Endodermal cell (in vitro differentiated cells): ENCODE measurements around the gene XRN1. TPM values are rescaled to one million over a fixed set of nuclear protein-coding genes. Genes with fewer than 3 reads are reported as not detected.

ENCODE experiments used
- DNase-seq: peaks from one replicate; pipeline ENCODE4 v3.0.0-alpha.2; 2017
- H3K27ac ChIP-seq: 2 replicates; pipeline ENCODE4 v1.5.1; 2013; ENCODE audit warnings: mild to moderate bottlenecking, low read depth, low read length, moderate library complexity
- H3K27me3 ChIP-seq: 2 replicates; pipeline ENCODE4 v1.6.1; 2013; ENCODE audit warnings: mild to moderate bottlenecking, low read length, moderate library complexity; ENCODE audit not compliant: insufficient read depth, control insufficient read depth, poor library complexity, severe bottlenecking
- H3K36me3 ChIP-seq: 2 replicates; pipeline ENCODE4 v1.7.0; 2013; ENCODE audit warnings: mild to moderate bottlenecking, low read length, moderate library complexity; ENCODE audit not compliant: control insufficient read depth, insufficient read depth
- H3K4me1 ChIP-seq: one replicate; pipeline ENCODE4 v1.7.0; 2013; ENCODE audit warnings: low read length; ENCODE audit not compliant: control insufficient read depth, insufficient read depth
- H3K4me3 ChIP-seq: 2 replicates; pipeline ENCODE4 v1.5.1; 2013; ENCODE audit warnings: mild to moderate bottlenecking, low read length, moderate library complexity
- H3K9ac ChIP-seq: 2 replicates; pipeline ENCODE4 v1.6.1; 2013; ENCODE audit warnings: mild to moderate bottlenecking, low read length, moderate library complexity; ENCODE audit not compliant: poor library complexity, severe bottlenecking; ENCODE audit errors: extremely low read depth
- H3K9me3 ChIP-seq: 2 replicates; pipeline ENCODE4 v1.6.1; 2013; ENCODE audit warnings: mild to moderate bottlenecking, low read length, moderate library complexity; ENCODE audit not compliant: control insufficient read depth
- H3K27ac Mint-ChIP-seq: 2 replicates; pipeline ENCODE4 v1.8.0; 2020; ENCODE audit warnings: mixed read lengths
- H3K27me3 Mint-ChIP-seq: 2 replicates; pipeline ENCODE4 v1.8.0; 2021; ENCODE audit warnings: mild to moderate bottlenecking, mixed read lengths; ENCODE audit not compliant: insufficient read depth
- H3K36me3 Mint-ChIP-seq: 2 replicates; pipeline ENCODE4 v1.8.0; 2020; ENCODE audit warnings: low read depth, mixed read lengths
- H3K4me1 Mint-ChIP-seq: 2 replicates; pipeline ENCODE4 v1.8.0; 2020; ENCODE audit warnings: mixed read lengths
- H3K4me3 Mint-ChIP-seq: 2 replicates; pipeline ENCODE4 v1.8.0; 2020; ENCODE audit warnings: mild to moderate bottlenecking, moderate library complexity, mixed read lengths
- H3K9me3 Mint-ChIP-seq: 2 replicates; pipeline ENCODE4 v1.8.0; 2020; ENCODE audit warnings: mild to moderate bottlenecking, mixed read lengths
- CTCF ChIP-seq: fragments of 200-600 bp; sonication (generic); conservative IDR thresholded peaks from 2 replicates; pipeline ENCODE4 v1.5.0; 2021; ENCODE audit warnings: antibody characterized with exemption, mild to moderate bottlenecking
- WGBS, 2 experiments: methylation state at CpG; one replicate each; pipeline versions ENCODE4 v1.1.5 to v1.1.7; 2013; ENCODE audit warnings: missing lambda C conversion rate in 2 of 2, mixed read lengths in 1 of 2; ENCODE audit not compliant: insufficient coverage in 1 of 2, insufficient read length in 1 of 2; 5-methylcytosine and 5-hydroxymethylcytosine counted together
- total RNA-seq, 2 donors: library from RNA; stranded (reverse); fragmentation: NEBNext Ultra II Directional in 1 of 2; extraction: Animal tissue kit (Norgen Biotek cat#: 25700) in 1 of 2; gene quantifications; 2 replicates in 1 of 2; 3 replicates in 1 of 2; pipeline ENCODE4 v1.2.1, GENCODE V29; 2021

The XRN1 gene
- total RNA-seq, 2 donors from 2014 or later: 27.6 to 29.3 TPM

- Histone ChIP-seq H3K4me1 (no peaks in the 10 kb centered on the region), H3K4me3 (no peak overlapping the region), H3K9ac (no peak overlapping the region), H3K27me3 (no peaks in the 10 kb centered on the region), H3K27ac (no peak overlapping the region), H3K36me3 (no peaks in the 10 kb centered on the region), H3K9me3 (peaks cover 13% of the 10 kb centered on the region)
- no peaks in the 10 kb centered on the region for H3K4me1 Mint-ChIP-seq
- H3K9me3 Mint-ChIP-seq: peaks cover 14% of the 10 kb centered on the region
- no peak for DNase-seq
- no peak overlapping the region for H3K27ac Mint-ChIP-seq
- 89% methylated on average over 2 of the region's 2 CpGs; no CpG with 5 or more reads in 1 of the 2 experiments for WGBS, 2 experiments
- H3K27me3 Mint-ChIP-seq: peaks cover 8% of the 10 kb centered on the region
- no peak for TF ChIP-seq CTCF
- no peaks in the 10 kb centered on the region for H3K36me3 Mint-ChIP-seq
- no peak overlapping the region for H3K4me3 Mint-ChIP-seq
These were observed 171.1 kb downstream of the XRN1 start for GRCh38 chr3:142276781-142277180.

DNA sequence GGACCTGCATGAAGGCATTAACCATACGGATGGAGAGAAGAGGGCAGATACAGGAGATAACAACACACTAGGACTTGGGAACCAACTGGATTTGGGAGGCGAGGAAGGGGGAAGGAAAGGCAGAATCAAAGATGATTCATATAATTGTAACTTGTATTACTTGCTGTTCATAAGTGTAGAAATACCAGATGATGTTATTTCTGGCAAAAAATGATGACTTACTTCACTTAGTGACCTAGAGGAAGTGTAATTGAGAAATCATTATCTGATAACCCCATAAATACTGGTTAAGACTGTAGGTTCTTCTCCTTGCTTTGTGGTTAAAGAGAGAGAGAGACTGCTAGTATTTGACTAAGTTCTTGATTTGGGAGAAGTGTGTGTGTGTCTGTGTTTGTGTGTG is 172.0 kb downstream of the XRN1 start:
- no peaks in the 10 kb centered on the region for H3K4me1 ChIP-seq
- no peak for TF ChIP-seq CTCF
- H3K4me3 Mint-ChIP-seq: no peak overlapping the region
- no peak overlapping the region for H3K9ac ChIP-seq
- no peak overlapping the region for H3K27ac Mint-ChIP-seq
- no peak overlapping the region for H3K4me3 ChIP-seq
- 91 to 93% methylated on average over 2 of the region's 2 CpGs for WGBS, 2 experiments
- H3K36me3 ChIP-seq: no peaks in the 10 kb centered on the region
- H3K27me3 Mint-ChIP-seq: peaks cover 8% of the 10 kb centered on the region
- H3K4me1 Mint-ChIP-seq: no peaks in the 10 kb centered on the region
- H3K27me3 ChIP-seq: no peaks in the 10 kb centered on the region
- peaks cover 10% of the 10 kb centered on the region for H3K9me3 ChIP-seq
- no peak for DNase-seq
- H3K9me3 Mint-ChIP-seq: peaks cover 14% of the 10 kb centered on the region
- no peak overlapping the region for H3K27ac ChIP-seq
- H3K36me3 Mint-ChIP-seq: no peaks in the 10 kb centered on the region

GRCh38 chr3:142274908-142275307 is 172.9 kb downstream of the XRN1 start:
- Mint-ChIP-seq H3K4me3 (no peak overlapping the region), H3K9me3 (peaks cover 10% of the 10 kb centered on the region), H3K27ac (no peak overlapping the region), H3K36me3 (no peaks in the 10 kb centered on the region), H3K4me1 (no peaks in the 10 kb centered on the region), H3K27me3 (peaks cover 13% of the 10 kb centered on the region)
- no peak overlapping the region for H3K9ac ChIP-seq
- no peak overlapping the region for H3K27ac ChIP-seq
- DNase-seq: no peak
- WGBS, 2 experiments: 100% methylated on average over 1 of the region's 1 CpG; no CpG with 5 or more reads in 1 of the 2 experiments
- no peak for TF ChIP-seq CTCF
- H3K27me3 ChIP-seq: no peaks in the 10 kb centered on the region
- no peaks in the 10 kb centered on the region for H3K36me3 ChIP-seq
- no peak overlapping the region for H3K4me3 ChIP-seq
- H3K4me1 ChIP-seq: no peaks in the 10 kb centered on the region
- H3K9me3 ChIP-seq: peaks cover 10% of the 10 kb centered on the region
